ENCODE data around the gene AUTS2.

Gene AUTS2

DNA sequence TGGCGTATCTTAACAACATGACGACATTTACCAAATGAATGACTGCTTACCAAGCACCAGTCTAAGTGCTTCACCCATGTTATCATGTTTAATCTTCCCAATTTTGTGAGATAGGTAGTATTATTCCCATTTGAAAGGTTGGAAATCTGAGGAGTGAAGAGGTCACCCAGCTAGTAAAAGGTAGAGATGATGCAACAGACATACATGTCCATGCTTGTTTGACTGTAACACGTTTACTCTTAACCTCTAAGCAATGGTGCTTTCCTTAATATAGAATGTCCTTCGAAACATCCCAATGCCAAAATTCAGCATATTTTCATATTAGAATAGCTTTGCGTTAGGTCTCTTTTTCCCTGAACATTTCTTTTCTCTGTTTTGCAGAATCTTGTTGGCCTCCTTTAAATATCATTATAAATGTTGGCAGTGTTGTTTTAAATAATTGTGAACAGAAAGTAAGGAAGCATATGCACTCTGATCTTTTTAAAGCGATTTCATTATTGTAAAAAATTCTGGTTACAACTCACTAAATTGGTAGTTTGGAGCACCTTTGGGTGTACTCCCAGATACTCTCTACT is 722.8 kb downstream of the AUTS2 start:
- Mint-ChIP-seq H3K27ac (no peak overlapping the region), H3K9me3 (no peaks in the 10 kb centered on the region), H3K4me3 (no peak overlapping the region), H3K4me1 (peaks cover 59% of the 10 kb centered on the region), H3K36me3 (ENCODE audit: low read depth) (no peaks in the 10 kb centered on the region), H3K27me3 (ENCODE audit: low read depth, poor library complexity) (peaks cover 1% of the 10 kb centered on the region)
- DNase-seq: no peak
- TF ChIP-seq, protein P1, sequence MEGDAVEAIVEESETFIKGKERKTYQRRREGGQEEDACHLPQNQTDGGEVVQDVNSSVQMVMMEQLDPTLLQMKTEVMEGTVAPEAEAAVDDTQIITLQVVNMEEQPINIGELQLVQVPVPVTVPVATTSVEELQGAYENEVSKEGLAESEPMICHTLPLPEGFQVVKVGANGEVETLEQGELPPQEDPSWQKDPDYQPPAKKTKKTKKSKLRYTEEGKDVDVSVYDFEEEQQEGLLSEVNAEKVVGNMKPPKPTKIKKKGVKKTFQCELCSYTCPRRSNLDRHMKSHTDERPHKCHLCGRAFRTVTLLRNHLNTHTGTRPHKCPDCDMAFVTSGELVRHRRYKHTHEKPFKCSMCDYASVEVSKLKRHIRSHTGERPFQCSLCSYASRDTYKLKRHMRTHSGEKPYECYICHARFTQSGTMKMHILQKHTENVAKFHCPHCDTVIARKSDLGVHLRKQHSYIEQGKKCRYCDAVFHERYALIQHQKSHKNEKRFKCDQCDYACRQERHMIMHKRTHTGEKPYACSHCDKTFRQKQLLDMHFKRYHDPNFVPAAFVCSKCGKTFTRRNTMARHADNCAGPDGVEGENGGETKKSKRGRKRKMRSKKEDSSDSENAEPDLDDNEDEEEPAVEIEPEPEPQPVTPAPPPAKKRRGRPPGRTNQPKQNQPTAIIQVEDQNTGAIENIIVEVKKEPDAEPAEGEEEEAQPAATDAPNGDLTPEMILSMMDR (IDR thresholded peaks at IDR 0.05): no peak

- TF ChIP-seq, protein P1 (IDR thresholded peaks at IDR 0.05): no peak
Measured at GRCh38 chr7:70322856-70323255, 724.6 kb downstream of the AUTS2 start.

GRCh38 chr7:70325509-70326101 is 727.3 kb downstream of the AUTS2 start:
- no peak overlapping the region for H3K4me3 Mint-ChIP-seq
- H3K27ac Mint-ChIP-seq: no peak overlapping the region
- peaks cover 15% of the 10 kb centered on the region for H3K36me3 Mint-ChIP-seq (ENCODE audit: low read depth)
- DNase-seq: no peak
- peaks cover 27% of the 10 kb centered on the region for H3K4me1 Mint-ChIP-seq
- TF ChIP-seq, protein P1 (IDR thresholded peaks at IDR 0.05): no peak
- H3K9me3 Mint-ChIP-seq: peaks cover 11% of the 10 kb centered on the region
- peaks cover 2% of the 10 kb centered on the region for H3K27me3 Mint-ChIP-seq (ENCODE audit: low read depth, poor library complexity)

More at GRCh38 chr7:70322856-70323255, 724.6 kb downstream of the AUTS2 start:
- Mint-ChIP-seq H3K27me3 (ENCODE audit: low read depth, poor library complexity) (peaks cover 2% of the 10 kb centered on the region), H3K36me3 (ENCODE audit: low read depth) (no peaks in the 10 kb centered on the region), H3K9me3 (no peaks in the 10 kb centered on the region), H3K4me3 (no peak overlapping the region), H3K27ac (peak overlapping the region; percentile 3), H3K4me1 (peaks cover 51% of the 10 kb centered on the region)
- DNase-seq: no peak

GRCh38 chr7:70334295-70334694 is 736.0 kb downstream of the AUTS2 start:
- H3K27ac Mint-ChIP-seq: no peak overlapping the region
- TF ChIP-seq, protein P1 (IDR thresholded peaks at IDR 0.05): no peak
- no peak for DNase-seq
- H3K9me3 Mint-ChIP-seq: peaks cover 27% of the 10 kb centered on the region
- H3K4me1 Mint-ChIP-seq: no peaks in the 10 kb centered on the region
- no peak overlapping the region for H3K4me3 Mint-ChIP-seq
- H3K27me3 Mint-ChIP-seq (ENCODE audit: low read depth, poor library complexity): peaks cover 6% of the 10 kb centered on the region
- peaks cover 31% of the 10 kb centered on the region for H3K36me3 Mint-ChIP-seq (ENCODE audit: low read depth)

- Mint-ChIP-seq H3K27ac (no peak overlapping the region), H3K27me3 (ENCODE audit: low read depth, poor library complexity) (peaks cover 6% of the 10 kb centered on the region)
- TF ChIP-seq, protein P1 (IDR thresholded peaks at IDR 0.05): no peak
Measured at GRCh38 chr7:70334871-70335270, 736.6 kb downstream of the AUTS2 start.

DNA sequence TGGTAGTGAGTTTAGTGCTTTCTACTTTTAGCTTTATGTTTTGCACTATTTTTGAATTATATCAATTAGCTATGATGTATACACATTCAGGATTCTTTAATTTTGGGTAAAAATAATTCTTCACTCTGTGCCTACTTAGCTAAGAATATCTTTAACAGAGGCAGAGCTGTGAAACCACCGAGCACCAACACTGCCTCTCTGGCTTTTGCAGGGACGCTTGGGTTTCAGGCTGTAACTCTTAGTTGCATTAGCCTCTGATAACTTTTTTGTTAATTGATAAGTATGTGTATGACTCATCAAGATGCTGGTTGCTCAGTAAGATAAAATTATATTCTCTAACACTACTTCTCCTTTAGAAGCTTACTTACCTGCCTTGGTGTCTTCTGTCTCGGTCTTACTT is 738.3 kb downstream of the AUTS2 start:
- Mint-ChIP-seq H3K27ac (no peak overlapping the region), H3K27me3 (ENCODE audit: low read depth, poor library complexity) (peaks cover 6% of the 10 kb centered on the region), H3K4me1 (peaks cover 16% of the 10 kb centered on the region), H3K4me3 (no peak overlapping the region), H3K36me3 (ENCODE audit: low read depth) (peaks cover 14% of the 10 kb centered on the region), H3K9me3 (peaks cover 15% of the 10 kb centered on the region)
- no peak for DNase-seq
- TF ChIP-seq, protein P1 (IDR thresholded peaks at IDR 0.05): no peak

More at GRCh38 chr7:70334871-70335270, 736.6 kb downstream of the AUTS2 start:
- Mint-ChIP-seq H3K9me3 (peaks cover 23% of the 10 kb centered on the region), H3K36me3 (ENCODE audit: low read depth) (peaks cover 27% of the 10 kb centered on the region), H3K4me1 (peaks cover 4% of the 10 kb centered on the region), H3K4me3 (no peak overlapping the region)
- no peak for DNase-seq
